Osteocyte (in vitro differentiated cells): Measurements from ENCODE around the gene PITPNM3. TPM values are rescaled to one million over a fixed set of nuclear protein-coding genes. Genes with fewer than 3 reads are reported as not detected.
A peak's percentile ranks its signal among the peaks of the same experiment; 100 is the strongest.

ENCODE experiments used
- DNase-seq: peaks from one replicate; pipeline ENCODE4 v3.0.0; 2021; ENCODE audit warnings: mixed read lengths; ENCODE audit not compliant: unreplicated experiment; ENCODE audit errors: extremely low spot score
- H3K27ac Mint-ChIP-seq: one replicate; pipeline ENCODE4 v1.8.0; 2021; ENCODE audit warnings: mild to moderate bottlenecking, mixed read lengths; ENCODE audit not compliant: unreplicated experiment
- H3K27me3 Mint-ChIP-seq: one replicate; pipeline ENCODE4 v1.8.0; 2021; ENCODE audit warnings: mixed read lengths; ENCODE audit not compliant: unreplicated experiment
- H3K36me3 Mint-ChIP-seq: one replicate; pipeline ENCODE4 v1.8.0; 2021; ENCODE audit warnings: mixed read lengths; ENCODE audit not compliant: unreplicated experiment
- H3K4me1 Mint-ChIP-seq: one replicate; pipeline ENCODE4 v1.8.0; 2021; ENCODE audit warnings: mixed read lengths; ENCODE audit not compliant: unreplicated experiment
- H3K4me3 Mint-ChIP-seq: one replicate; pipeline ENCODE4 v1.8.0; 2021; ENCODE audit warnings: mild to moderate bottlenecking, moderate library complexity, mixed read lengths; ENCODE audit not compliant: unreplicated experiment
- H3K9me3 Mint-ChIP-seq: one replicate; pipeline ENCODE4 v1.8.0; 2021; ENCODE audit warnings: mixed read lengths; ENCODE audit not compliant: unreplicated experiment
- CTCF ChIP-seq: fragments of 200-600 bp; sonication (generic); IDR thresholded peaks from 2 replicates; pipeline ENCODE4 v1.5.0; 2021; ENCODE audit warnings: antibody characterized with exemption, mild to moderate bottlenecking, moderate library complexity
- long read RNA-seq: library from polyadenylated mRNA; unstranded; transcript quantifications from one replicate; pipeline ENCODE4 v2.0.0, GENCODE V29; 2021
- total RNA-seq: library from RNA; stranded (reverse); gene quantifications from 2 replicates; pipeline ENCODE4 v1.2.1, GENCODE V29; 2021

The PITPNM3 gene
- 0.78 and 0.94 TPM in 2 replicates for total RNA-seq
- long read RNA-seq = 0 reads

GRCh38 chr17:6556121-6557039, at the start of gene PITPNM3:
Gene PITPNM3, minus strand, starts transcription at chr17:6556555. Its CDS starts 149 bp downstream, at chr17:6556406.
- Mint-ChIP-seq H3K9me3 (no peaks in the 10 kb centered on the region), H3K27ac (no peak within 1 kb of the TSS), H3K27me3 (peaks cover 26% of the 10 kb centered on the region), H3K4me1 (peaks cover 15% of the 10 kb centered on the region), H3K4me3 (peak within 1 kb of the TSS; percentile 77), H3K36me3 (no peaks in the 10 kb centered on the region)
- TF ChIP-seq CTCF = no peak
- no peak for DNase-seq

- TF ChIP-seq CTCF = no peak
- H3K36me3 Mint-ChIP-seq = peaks cover 43% of the 10 kb centered on the region
- H3K9me3 Mint-ChIP-seq = no peaks in the 10 kb centered on the region
- no peaks in the 10 kb centered on the region for H3K27me3 Mint-ChIP-seq
- no peak overlapping the region for H3K27ac Mint-ChIP-seq
- H3K4me3 Mint-ChIP-seq = no peak overlapping the region
- DNase-seq = no peak
- H3K4me1 Mint-ChIP-seq = peaks cover 16% of the 10 kb centered on the region
Observed at GRCh38 chr17:6605142-6605541, 48.8 kb upstream of the PITPNM3 start.

GRCh38 chr17:6603744-6604325, 47.5 kb upstream of the PITPNM3 start:
- Mint-ChIP-seq H3K27ac (peak overlapping the region; percentile 3), H3K9me3 (no peaks in the 10 kb centered on the region), H3K4me1 (peaks cover 16% of the 10 kb centered on the region), H3K36me3 (peaks cover 36% of the 10 kb centered on the region), H3K4me3 (no peak overlapping the region), H3K27me3 (no peaks in the 10 kb centered on the region)
- no peak for TF ChIP-seq CTCF
- no peak for DNase-seq

- Mint-ChIP-seq H3K36me3 (peaks cover 40% of the 10 kb centered on the region), H3K9me3 (no peaks in the 10 kb centered on the region), H3K27me3 (no peaks in the 10 kb centered on the region), H3K27ac (no peak overlapping the region), H3K4me1 (peaks cover 21% of the 10 kb centered on the region), H3K4me3 (no peak overlapping the region)
- no peak for TF ChIP-seq CTCF
- DNase-seq = no peak
Observed at GRCh38 chr17:6602141-6602540, 45.8 kb upstream of the PITPNM3 start.

- peaks cover 43% of the 10 kb centered on the region for H3K36me3 Mint-ChIP-seq
- H3K27me3 Mint-ChIP-seq = no peaks in the 10 kb centered on the region
- no peak overlapping the region for H3K4me3 Mint-ChIP-seq
- no peak for DNase-seq
- H3K27ac Mint-ChIP-seq = no peak overlapping the region
- no peak for TF ChIP-seq CTCF
- H3K4me1 Mint-ChIP-seq = peaks cover 19% of the 10 kb centered on the region
- no peaks in the 10 kb centered on the region for H3K9me3 Mint-ChIP-seq
Observed at GRCh38 chr17:6599364-6599763, 43.0 kb upstream of the PITPNM3 start.
